NCI-H748 (cell line): ENCODE measurements around the gene SYTL3.
"Not testable (repeated sequence)": the region's sequence is repeated elsewhere in the genome, so short reads cannot be mapped to it uniquely, and the experiment has no call there.

Experiments
- DNase-seq: peaks from one replicate; lab custom pipeline; 2025; ENCODE audit not compliant: unreplicated experiment; lab: John Stamatoyannopoulos, UW

The SYTL3 gene

DNA sequence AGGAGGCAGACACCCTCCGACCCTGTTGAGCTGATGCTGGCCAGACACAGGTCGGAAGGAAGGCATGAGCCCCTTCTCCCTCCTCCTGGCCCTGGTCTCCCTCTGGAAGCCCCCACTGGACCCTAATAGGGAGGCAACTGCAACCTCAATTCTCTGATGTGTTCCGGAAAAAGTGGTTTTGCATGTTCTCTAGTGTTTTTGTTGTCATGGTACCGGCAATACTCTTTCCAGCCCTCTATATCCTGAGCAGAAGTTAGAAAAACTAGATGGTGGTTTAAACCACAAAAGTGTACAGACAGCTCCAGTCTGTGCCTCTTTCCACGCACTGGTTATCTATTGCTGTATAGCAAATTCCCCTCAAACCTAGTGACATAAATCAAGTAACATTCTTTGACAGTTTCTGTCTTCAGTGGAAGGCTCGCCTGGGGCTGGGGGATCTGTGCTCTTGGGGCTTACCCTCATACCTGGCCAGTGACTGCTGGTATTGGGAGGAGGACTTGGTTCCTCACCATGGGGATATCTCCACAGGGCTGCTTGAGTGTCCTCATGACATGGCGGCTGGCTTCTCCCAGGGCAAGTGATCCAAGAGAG lies 37.0 kb downstream of the SYTL3 start:
- no peak for DNase-seq

DNA sequence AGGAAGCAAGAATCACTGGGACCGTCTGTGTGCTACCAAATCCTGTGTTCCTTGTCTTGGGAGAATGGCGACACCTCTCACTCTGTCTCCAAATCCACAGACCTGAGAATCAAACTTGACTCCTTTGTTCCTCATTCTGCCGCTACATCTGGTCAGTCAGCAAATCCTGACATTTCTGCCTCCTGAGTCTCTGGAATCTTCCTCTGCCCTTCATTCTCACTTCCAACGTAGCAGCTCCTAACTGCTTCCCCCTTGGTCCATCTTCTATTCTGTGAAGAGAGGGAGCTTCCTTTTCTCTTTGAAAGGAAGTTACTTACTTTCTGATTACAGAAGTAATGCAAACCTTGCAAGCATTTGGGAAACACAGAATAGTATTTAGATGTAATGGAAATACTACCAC lies 37.7 kb downstream of the SYTL3 start:
- DNase-seq = no peak

DNA sequence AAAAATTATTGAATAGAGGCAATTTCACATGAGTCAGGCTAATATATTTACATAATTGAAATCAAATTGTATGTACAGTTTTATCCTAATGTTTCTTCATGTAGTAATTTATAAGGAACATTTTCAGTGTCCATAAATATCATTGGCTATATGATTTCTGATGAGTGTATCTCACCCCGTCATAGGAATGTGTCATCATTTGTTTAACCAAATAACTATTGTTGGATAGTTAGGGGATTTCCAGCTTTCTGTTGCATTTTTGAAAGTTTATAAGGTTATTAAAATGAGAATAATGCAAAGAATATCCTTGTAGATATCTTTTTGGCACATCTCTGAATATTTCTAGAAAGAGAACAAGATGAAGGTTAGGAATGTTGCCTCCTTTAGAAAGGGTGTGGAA lies 39.0 kb downstream of the SYTL3 start:
- no peak for DNase-seq

DNA sequence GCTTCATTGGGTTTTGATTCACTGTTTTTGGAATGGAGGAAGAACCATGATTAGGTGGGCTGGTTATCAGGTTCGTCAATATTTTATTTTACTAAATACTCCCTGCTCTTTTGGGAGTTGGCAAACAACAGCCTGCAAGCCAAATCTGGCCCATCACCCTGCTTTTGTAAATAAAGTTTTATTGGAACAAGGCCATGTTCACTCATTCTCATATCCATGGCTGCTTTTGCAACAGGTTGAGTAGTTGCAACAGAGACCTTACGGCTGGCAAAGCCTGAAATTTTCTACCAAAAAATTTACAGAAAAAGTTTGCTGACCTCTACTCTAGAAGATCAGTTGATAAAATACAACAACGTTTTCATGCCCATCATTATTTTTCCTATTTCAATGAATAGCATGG lies 45.1 kb downstream of the SYTL3 start:
- no peak for DNase-seq

DNA sequence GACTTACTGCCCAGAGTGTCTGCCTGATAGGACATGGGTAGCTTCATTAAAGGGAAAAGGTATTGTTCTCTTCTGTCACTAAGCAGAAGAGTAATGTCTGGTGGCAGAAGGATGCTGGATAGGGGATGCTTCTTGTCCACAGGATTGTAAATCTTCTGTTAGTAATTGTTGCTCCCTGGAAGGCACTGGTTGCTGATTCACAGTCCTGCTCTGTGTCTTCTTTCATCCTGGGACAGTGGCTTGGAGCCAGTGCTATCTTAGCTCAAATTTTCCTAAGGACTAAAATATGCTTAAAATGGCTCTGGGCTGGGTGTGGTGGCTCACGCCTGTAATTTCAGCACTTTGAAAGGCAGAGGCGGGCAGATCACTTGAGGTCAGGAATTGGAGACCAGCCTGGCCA lies 48.0 kb downstream of the SYTL3 start:
- no peak for DNase-seq

DNA sequence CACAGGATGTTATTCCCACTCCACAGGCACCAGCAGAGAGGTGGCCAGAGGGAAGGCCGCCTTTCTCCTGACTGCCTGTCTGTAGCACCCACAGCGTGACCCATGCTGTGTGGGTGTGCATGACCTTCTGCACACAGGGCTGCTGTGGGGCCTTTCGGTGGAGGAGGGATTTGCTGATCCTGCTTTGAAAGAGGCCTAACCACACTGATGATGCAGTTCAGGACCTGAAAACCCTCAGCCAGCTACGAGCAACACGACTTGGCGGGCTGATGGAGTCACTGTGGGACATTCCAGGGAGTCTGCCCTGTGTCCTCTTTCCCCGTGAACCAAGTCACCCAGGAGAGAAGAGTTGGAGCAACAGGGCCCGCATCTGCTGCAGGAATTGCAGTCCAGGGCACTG lies 49.1 kb downstream of the SYTL3 start:
- no peak for DNase-seq

DNA sequence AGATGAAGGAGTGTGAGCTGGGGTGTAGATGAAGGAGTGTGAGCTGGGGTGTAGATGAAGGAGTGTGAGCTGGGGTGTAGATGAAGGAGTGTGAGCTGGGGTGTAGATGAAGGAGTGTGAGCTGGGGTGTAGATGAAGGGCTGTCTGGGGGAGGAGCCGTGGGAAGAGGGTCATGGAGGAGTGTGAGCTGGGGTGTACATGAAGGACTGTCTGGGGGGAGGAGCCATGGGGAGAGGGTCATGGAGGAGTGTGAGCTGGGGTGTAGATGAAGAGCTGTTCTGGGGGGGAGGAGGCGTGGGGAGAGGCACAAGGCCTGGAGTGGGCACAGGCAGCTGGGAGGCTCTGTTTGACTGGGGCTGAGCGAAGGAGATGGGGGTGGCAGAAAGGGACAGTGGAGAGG lies 51.4 kb downstream of the SYTL3 start:
- not testable (repeated sequence) for DNase-seq

DNA sequence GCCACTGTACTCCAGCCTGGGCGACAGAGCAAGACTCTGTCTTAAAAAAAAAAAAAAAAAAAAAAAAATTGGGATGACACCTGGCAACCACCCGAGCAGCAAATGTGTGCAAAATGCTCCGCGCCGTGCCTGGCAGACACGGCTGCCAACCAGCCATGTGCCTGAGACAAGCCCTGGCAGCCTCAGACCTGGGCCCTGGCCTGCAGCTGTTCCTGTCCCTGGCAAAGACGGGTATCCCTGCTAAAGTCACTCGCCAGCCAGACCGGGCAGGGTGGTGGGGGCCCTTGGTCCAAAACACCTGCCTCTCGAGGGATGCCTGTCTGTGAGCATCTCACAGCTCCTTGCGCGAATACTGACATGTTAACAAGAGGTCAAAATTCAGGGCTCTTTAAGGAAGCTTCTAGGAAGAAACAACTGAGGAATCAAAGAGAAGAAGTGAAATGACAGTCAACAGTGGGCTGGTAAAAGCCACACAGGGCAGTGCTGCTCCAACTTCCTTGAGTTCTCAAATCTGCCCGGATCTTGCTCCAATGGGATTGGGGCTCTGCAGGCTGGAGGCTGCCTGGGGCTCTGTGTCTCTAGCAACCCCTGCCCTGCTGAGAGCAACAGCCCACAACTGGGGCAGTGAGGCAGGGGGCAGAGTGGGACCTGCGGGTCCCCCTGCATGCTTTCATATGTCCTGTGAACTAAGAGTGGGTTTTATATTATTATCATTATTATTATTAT lies 53.4 kb downstream of the SYTL3 start:
- DNase-seq = no peak

DNA sequence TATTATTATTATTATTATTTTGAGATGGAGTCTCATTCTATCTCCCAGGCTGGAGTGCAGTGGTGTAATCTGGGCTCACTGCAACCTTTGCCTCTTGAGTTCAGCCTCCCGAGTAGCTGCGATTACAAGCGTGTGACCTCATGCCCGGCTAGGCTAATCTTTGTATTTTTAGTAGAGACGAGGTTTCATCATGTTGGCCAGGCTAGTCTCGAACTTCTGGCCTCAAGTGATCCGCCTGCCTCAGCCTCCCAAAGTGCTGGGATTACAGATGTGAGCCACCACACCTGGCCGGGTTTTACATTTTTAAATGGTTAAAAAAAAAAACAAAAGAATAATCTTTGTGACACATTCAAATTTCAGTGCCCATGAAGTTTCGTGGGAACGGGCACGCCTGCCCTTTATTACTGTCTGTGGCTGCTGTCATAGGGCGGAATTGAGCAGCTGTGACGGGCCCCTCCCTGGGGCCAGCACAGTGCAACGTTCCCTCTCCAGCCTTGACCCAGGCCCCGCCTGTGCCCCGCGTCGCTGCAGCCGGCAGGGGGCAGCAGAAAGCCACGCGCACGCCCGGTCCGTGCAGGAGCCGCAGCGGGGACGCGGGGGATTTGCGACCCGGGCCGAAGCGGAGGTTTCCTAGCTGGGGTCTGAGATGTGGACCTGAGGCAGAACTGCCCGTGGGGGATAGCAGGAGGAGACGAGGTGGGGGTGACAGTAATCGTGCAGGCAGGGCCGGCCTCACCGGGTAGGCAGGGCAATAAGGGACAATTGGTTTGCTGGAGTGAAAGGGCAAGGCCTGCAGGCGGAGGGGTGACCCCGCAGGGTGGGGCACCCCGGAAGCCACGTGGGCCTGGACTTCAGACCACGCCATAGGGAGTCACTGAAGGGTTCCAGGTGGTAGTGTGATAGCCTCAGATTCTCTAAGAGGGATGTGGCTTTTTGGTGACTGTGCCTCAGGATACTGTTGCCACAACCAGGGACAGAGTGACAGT lies 54.3 kb downstream of the SYTL3 start:
- peak; percentile 44 for DNase-seq

DNA sequence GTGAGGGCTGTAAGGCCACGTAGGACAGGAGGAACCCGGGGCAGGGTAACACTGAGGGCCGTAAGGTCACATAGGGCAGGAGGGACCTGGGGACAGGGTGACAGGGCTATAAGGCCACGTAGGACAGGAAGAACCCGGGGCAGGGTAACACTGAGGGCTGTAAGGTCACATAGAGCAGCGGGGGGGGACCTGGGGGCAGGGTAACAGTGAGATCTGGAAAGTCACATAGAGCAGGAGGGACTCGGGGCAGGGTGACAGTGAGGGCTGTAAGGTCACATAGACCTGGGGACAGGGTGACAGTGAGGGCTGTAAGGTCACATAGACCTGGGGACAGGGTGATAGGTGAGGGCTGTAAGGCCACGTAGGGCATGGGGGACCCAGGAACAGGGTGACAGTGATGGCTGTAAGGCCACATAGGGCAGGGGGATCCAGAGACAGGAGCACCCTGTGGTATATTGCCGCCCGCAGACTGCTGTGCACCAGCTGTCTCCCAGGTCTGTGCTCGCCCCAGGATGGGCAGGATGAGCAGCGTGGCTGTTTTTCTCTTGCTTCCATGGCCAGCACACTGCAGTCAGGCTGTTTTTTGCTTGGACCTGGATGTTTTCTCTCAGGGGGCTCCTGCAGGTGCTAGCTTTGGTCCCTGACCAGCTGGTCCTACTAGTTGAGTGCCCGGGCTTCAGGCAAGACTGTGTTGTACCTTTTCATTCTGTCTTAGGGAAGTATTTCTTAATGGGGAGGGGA lies 55.7 kb downstream of the SYTL3 start:
- no peak for DNase-seq

DNA sequence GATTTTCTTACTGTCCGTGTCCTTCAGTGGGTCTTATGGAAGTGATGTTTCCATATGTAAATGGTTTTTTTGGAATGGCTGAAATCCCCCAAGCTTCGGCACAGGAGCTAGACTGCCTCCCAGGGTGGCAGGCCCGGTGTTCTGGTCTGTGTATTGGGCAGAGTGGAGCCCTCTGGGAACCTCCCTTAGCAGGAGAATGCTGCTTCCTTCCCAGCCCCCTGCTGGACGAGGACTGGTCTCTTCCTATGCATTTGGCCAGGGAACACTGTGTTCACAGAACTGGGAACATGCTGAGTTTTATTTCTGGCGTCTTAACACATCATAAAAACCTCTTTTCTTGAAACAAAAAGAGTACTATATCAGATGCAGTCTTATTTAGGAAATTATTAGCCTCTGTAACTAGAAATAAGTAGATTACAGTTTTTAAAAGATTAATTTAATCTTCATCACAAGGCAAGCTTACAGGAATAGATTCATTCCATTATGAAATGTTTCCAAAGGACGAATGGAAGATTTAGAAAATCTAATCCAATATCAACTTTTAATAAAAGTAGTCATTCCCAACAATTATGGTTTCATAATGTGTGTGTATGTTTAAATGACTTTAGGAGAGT lies 56.6 kb downstream of the SYTL3 start:
- DNase-seq = peak; percentile 32

DNA sequence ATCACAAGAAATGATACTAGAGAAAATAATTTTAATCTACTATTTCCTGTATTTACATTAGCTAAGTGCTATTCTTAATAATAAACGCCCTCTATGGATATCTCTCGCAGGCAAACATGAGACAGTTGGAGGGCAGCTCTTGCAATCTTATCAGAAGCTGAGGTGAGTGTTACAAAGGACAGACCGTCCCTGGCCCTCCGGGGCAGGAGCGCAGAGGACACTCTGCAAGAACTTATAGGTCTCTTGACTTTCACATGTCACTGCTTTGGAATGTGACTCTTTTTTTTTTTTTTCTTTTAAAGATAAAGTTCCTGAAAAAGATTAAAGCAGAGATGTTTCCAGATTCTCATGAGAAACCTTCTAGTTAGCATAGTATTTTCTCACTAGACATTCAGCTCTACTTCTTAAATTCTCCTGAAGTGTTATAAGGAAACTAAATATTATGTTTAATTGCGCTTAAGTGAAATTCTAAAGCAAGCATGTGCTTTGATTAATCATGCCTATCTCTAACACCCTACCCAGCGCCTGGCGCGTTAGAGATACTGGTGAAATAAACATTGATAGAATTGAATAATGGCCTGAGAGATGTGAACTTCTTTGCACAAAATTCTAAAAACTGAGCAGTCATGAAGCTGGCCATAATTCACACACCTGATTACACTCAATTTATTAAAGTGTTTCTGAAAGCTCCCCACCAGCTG lies 57.4 kb downstream of the SYTL3 start:
- no peak for DNase-seq

DNA sequence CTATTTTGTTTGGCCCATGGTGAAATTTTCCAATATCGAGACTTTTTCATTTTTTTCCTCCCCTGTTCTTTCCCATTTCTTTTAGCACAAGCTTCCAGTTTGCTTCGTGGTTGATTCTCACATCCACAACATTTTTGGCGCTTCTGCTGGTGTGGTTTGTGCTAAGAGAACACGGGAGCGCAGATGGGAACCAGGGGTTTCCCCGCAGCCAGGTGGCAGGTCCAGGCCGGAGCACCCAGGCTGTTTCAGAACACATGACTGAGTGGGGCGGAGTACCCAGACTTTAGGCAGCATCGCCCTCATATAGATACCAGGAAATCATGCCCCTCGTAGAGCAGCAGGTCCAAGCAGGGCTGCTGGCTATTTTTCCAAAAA lies 58.0 kb downstream of the SYTL3 start:
- no peak for DNase-seq

DNA sequence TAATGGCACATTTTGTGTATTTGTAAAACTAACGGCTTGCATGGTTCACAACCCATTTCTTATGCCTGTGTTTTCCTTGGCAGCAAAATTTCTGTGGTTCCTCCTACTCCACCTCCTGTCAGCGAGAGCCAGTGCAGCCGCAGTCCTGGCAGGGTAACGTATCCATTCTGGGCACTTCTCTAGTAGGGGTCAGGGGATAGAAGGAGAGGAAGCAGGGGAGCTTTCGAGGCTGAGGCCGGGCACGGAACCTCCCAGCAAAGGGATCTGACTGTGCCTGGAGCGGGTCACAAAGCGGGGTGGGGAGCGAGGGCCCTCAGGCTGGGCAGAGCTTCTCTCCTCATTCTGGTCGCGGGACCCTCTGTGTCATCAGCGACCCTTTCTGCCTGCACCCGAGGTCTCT lies 58.4 kb downstream of the SYTL3 start:
- DNase-seq = no peak

DNA sequence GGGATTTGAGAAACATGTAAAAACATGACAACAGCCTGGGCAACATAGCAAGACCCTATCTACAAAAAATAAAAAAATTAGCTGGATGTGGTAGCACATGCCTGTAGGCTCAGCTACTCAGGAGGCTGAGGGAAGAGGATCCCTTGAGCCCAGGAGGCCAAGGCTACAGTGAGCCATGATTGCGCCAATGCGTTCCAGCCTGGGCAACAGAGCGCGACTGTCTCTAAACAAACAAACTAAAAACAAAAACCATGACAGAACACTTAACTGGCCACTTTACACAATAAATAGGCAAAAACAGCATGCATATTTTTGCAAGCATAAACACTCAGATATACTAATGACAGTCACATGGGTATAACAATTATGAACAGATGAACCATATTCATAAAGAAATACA lies 60.0 kb downstream of the SYTL3 start:
- DNase-seq = no peak

DNA sequence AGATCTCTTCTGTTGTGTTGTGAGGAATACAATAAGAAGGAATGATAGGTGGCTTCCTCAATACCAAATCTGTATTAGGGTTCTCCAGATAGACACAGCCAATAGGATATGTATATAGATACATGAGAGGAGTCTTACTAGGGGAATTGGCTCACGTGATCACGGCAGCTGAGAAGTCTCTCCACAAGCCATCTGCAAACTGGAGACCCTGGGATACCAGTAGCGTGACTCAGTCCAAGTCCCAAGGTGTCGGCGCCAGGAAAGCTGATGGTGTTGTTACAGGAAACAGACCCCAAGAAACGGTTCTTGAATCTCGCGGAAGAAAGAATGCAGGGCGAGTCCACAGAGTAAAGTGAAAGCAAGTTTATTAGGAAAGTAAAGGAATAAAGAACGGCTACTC lies 61.4 kb downstream of the SYTL3 start:
- no peak for DNase-seq

DNA sequence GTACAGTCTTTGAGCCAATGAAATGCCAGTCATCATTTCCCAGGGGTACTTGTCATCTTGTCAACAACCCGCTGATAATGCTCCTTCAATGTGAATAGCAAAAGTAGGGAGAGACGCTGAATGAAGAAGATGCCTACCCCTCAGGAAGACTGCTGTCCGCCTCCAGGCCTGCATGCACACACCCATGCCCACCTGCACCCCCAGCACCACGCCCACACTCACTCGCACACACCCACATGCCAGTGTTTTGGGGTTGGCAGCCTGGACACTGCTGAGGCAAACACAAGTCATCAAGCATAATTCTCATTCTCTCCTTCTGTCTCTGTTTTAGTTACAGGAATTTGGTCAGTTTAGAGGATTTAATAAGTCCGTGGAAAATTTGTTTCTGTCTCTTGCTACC lies 63.6 kb downstream of the SYTL3 start:
- DNase-seq = no peak

DNA sequence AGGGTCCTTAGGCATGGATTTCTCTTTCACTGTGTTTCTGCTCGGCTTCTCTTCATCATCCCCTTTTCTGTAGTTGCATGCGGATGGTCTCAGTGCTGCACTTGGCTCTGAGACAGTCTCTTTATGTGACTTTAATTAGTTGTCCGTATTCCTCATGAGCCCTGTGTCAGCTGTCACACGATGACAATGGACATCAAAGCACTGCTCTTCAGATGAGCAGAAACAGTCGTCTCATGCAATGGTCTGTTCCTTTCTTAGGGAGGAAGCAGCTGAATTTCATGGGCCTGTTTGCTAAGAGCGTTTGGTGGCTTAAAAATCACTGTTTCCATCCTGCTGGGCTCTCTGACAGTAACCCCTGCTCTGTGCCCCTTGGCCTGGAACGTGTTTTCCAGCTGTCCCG lies 64.9 kb downstream of the SYTL3 start:
- no peak for DNase-seq

DNA sequence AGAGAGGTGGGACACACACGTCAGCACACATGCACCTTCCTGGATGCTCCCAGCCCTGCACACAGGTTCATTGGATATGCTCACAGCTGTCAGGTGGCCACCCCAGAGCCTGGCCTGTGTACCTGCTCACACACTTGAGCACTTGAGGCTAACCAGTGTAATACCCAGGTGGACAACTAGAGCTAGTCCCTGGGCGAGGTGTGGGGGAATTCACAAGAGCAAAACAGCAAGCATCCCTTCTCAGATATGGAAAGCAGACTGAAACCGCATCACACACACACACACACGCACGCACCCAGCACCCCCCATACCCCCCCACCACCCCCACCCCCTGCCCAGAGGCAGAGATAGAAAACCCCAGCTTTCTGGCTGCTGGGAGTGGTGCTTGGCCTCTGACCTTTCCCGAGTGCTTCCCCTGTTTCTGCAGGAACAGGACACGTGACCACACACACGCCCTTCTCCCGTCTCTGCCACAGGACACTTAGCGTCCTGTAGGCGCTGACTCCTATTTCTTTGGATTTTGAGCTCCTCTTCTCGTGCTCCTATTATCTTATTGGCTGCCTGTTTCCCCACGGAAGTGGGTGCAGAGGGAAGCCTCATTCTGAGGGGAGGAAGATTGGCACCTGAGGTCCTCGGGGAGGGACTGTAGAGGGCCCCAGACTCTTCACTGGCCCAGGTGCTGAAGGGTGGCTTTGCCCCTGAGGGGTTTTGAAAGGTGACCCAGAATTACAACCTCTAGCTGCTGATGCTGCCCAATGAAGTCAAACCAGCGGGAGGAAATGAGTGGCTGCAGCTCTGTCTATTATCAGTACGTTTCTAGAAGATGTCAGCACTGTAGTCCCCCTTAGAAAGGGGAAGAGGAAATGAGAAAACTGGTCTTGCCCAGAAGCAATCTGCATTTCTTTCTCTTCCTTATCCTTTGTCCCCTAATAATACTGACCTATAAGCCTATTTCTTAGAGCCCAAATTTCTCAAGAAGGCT lies 65.8 kb downstream of the SYTL3 start:
- no peak for DNase-seq
